GM23338 (cell line): ENCODE results near the gene PTPRZ1.

Experiments used
- EZH2 ChIP-seq: fragments of 200-600 bp; sonication (generic); IDR thresholded peaks from one replicate; pipeline ENCODE4 v1.8.0; 2017; ENCODE audit warnings: antibody characterized with exemption, mild to moderate bottlenecking, low read depth; ENCODE audit not compliant: unreplicated experiment
- NANOG ChIP-seq: IDR thresholded peaks from 2 replicates; pipeline ENCODE4 v1.6.1; 2016; ENCODE audit warnings: antibody characterized with exemption, borderline replicate concordance
- POLR2AphosphoS5 ChIP-seq: IDR thresholded peaks from 2 replicates; pipeline ENCODE4 v1.6.1; 2016; ENCODE audit warnings: antibody characterized with exemption, low read depth
- TF ChIP-seq, protein P1 (sequence below), 2 experiments: fragments of 200-600 bp in 1 of 2; sonication (generic) in 1 of 2; conservative IDR thresholded peaks; 2 replicates each; pipeline versions ENCODE4 v1.5.1 to v1.6.1; 2016 to 2017; ENCODE audit warnings: antibody characterized with exemption in 2 of 2, low read depth in 2 of 2, mild to moderate bottlenecking in 2 of 2, moderate library complexity in 1 of 2
- TF ChIP-seq, protein P2 (sequence below): IDR thresholded peaks from one replicate; pipeline ENCODE4 v1.6.1; 2018; ENCODE audit warnings: antibody characterized with exemption; ENCODE audit not compliant: unreplicated experiment

DNA sequence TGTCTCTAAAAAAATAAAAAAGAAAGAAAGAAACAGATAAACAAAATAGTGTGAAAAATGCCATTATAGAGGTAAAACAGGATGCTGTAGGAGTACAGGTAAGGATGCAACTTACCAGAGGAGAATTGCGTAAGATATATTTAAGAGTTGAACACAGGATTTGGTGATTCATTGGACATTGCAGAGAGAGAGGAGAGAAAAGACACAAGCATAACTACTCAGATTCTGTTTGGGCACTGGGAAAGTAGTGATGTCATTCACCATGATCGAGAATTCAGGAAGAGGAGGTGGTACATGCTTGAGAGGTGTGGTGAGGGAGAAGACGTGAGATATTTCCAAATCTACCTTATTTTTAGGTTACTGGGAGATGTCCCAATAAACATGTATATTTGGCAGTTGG lies 173.4 kb downstream of the PTPRZ1 start:
- TF ChIP-seq, protein P1, sequence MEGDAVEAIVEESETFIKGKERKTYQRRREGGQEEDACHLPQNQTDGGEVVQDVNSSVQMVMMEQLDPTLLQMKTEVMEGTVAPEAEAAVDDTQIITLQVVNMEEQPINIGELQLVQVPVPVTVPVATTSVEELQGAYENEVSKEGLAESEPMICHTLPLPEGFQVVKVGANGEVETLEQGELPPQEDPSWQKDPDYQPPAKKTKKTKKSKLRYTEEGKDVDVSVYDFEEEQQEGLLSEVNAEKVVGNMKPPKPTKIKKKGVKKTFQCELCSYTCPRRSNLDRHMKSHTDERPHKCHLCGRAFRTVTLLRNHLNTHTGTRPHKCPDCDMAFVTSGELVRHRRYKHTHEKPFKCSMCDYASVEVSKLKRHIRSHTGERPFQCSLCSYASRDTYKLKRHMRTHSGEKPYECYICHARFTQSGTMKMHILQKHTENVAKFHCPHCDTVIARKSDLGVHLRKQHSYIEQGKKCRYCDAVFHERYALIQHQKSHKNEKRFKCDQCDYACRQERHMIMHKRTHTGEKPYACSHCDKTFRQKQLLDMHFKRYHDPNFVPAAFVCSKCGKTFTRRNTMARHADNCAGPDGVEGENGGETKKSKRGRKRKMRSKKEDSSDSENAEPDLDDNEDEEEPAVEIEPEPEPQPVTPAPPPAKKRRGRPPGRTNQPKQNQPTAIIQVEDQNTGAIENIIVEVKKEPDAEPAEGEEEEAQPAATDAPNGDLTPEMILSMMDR (conservative IDR thresholded peaks at IDR 0.05; ENCODE audit: low read depth in 2 of 2): no peak
- TF ChIP-seq EZH2: no peak
- TF ChIP-seq, protein P2, sequence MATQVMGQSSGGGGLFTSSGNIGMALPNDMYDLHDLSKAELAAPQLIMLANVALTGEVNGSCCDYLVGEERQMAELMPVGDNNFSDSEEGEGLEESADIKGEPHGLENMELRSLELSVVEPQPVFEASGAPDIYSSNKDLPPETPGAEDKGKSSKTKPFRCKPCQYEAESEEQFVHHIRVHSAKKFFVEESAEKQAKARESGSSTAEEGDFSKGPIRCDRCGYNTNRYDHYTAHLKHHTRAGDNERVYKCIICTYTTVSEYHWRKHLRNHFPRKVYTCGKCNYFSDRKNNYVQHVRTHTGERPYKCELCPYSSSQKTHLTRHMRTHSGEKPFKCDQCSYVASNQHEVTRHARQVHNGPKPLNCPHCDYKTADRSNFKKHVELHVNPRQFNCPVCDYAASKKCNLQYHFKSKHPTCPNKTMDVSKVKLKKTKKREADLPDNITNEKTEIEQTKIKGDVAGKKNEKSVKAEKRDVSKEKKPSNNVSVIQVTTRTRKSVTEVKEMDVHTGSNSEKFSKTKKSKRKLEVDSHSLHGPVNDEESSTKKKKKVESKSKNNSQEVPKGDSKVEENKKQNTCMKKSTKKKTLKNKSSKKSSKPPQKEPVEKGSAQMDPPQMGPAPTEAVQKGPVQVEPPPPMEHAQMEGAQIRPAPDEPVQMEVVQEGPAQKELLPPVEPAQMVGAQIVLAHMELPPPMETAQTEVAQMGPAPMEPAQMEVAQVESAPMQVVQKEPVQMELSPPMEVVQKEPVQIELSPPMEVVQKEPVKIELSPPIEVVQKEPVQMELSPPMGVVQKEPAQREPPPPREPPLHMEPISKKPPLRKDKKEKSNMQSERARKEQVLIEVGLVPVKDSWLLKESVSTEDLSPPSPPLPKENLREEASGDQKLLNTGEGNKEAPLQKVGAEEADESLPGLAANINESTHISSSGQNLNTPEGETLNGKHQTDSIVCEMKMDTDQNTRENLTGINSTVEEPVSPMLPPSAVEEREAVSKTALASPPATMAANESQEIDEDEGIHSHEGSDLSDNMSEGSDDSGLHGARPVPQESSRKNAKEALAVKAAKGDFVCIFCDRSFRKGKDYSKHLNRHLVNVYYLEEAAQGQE: no peak
- TF ChIP-seq POLR2AphosphoS5: no peak
- TF ChIP-seq NANOG: no peak
